ENCODE data around the gene NFYC. TPM values are rescaled to one million over a fixed set of nuclear protein-coding genes. Genes with fewer than 3 reads are reported as not detected.

Gene NFYC
- total RNA-seq, 6 experiments from 2014 or later = 31.0 to 48.1 (median 43.8) TPM

DNA sequence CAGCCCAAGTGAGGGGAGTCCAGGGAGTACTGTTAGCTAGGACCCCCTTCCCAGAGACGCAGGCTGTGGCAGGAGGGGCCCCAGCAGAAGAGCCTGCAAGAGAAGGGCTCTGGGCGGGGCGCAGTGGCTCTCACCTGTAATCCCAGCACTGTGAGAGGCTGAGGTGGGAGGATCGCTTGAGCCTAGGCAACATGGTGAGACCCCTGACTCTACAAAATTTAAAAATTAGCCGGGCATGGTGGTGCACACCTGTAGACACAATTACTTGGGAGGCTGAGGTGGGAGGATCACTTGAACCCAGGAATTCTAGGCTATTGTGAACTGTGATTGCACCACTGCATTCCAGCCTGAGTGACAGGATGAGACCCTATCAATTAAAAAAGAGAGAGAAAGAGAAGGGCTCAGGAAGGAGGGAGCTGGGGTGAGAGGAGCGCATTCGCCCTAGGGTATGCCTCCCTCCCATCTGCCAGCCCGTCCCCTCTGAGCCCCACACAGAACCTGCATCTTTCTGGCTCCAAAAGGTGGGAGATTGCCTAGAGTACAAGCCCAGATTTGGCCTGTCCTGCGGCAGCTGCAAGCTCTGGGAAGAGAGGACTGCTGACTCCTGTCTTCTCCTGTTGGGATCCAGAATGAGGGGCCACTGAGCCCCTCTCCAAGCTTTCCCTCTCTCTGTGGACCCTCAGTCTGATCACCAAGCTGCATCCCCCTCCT, 95.6 kb downstream of the NFYC start:
- no peaks in the 10 kb centered on the region for H3K36me3 Mint-ChIP-seq (ENCODE audit: low read depth)
- DNase-seq = no peak
- H3K4me1 Mint-ChIP-seq (ENCODE audit: low read depth) = peaks cover 10% of the 10 kb centered on the region
- H3K27ac Mint-ChIP-seq = no peak overlapping the region
- TF ChIP-seq, protein P1, sequence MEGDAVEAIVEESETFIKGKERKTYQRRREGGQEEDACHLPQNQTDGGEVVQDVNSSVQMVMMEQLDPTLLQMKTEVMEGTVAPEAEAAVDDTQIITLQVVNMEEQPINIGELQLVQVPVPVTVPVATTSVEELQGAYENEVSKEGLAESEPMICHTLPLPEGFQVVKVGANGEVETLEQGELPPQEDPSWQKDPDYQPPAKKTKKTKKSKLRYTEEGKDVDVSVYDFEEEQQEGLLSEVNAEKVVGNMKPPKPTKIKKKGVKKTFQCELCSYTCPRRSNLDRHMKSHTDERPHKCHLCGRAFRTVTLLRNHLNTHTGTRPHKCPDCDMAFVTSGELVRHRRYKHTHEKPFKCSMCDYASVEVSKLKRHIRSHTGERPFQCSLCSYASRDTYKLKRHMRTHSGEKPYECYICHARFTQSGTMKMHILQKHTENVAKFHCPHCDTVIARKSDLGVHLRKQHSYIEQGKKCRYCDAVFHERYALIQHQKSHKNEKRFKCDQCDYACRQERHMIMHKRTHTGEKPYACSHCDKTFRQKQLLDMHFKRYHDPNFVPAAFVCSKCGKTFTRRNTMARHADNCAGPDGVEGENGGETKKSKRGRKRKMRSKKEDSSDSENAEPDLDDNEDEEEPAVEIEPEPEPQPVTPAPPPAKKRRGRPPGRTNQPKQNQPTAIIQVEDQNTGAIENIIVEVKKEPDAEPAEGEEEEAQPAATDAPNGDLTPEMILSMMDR (IDR thresholded peaks at IDR 0.05) = no peak
- H3K4me3 Mint-ChIP-seq = no peak overlapping the region
- H3K9me3 Mint-ChIP-seq = no peaks in the 10 kb centered on the region
- H3K27me3 Mint-ChIP-seq (ENCODE audit: insufficient read depth) = peaks cover 56% of the 10 kb centered on the region

DNA sequence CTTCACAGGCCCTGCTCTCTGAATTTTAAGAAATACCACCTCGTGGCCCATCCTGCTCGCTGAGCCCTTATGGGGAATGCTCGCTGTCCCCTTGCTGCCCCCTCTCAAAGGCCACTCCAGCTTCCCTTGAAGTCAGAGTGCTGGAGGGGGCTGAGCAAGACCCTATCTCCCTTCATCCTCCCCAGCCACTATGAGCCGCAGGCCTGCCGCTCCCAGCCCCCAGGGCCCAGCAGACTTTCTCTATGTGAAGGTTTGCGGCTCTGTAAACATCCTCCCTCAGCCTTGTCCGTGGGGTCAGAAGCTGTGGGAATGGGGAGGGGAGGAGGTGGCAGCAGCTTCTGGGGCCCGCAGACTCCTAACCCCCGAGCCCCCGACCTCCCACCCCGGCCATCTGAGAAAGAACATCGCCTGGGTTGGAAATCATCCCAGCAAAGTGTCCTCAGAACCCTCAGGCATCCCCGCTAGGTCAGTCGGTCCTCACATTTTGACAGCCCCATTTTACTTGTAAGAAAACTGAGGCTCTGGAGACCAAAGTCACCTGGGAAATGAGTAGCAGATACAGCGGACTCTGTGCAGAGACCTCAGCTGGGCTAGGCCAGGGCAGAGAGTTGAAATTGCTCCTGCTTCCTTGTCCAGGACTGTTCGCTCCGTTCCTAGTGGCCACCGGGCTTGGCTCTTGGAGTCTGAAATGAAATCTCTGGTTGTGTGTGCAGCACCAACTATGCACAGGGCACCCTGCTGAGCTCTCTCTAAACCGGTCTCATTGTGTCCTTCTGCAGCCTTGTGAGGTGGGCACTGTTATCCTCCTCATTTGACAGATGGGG, 96.4 kb downstream of the NFYC start:
- Mint-ChIP-seq H3K27me3 (ENCODE audit: insufficient read depth) (peaks cover 57% of the 10 kb centered on the region), H3K27ac (no peak overlapping the region), H3K9me3 (no peaks in the 10 kb centered on the region), H3K4me1 (ENCODE audit: low read depth) (peaks cover 5% of the 10 kb centered on the region), H3K36me3 (ENCODE audit: low read depth) (no peaks in the 10 kb centered on the region), H3K4me3 (no peak overlapping the region)
- no peak for DNase-seq
- TF ChIP-seq, protein P1 (IDR thresholded peaks at IDR 0.05) = no peak

DNA sequence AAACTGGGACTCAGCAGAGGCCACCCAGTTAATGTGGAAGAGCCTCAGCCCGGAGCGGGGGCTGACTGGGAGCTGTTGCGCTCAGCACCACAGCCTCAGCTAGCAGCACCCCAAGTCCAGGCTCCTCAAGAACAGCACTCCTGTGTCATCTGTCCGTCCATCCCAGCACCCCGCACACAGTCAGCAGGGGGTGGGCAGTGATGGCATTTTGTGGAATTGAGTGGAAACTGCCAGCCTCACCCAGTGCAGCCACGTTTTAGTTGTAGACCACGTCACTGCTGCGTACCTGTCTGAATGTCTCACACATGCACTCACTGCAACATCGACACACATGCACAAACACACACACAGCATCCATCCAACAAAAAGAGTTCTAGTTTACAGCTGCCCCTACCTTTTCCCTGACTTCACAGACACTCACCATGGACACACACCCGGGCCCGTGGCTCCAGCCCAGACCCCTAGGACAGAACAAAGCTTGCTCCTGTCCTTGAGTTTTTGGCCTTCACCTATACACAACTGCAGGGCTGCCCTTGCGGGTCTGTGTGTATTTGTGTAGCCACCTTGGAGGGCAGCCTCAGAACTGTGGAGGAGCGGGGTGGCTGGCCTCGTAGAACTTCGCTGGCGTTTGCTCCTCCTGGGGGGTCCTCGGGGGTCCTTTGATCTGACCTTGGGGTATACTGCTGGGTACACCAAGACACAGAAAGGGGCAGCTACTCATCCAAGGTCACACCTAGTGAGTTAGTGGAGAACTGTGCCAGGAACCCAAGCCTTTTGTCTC, 97.2 kb downstream of the NFYC start:
- no peaks in the 10 kb centered on the region for H3K4me1 Mint-ChIP-seq (ENCODE audit: low read depth)
- no peak overlapping the region for H3K27ac Mint-ChIP-seq
- DNase-seq = no peak
- H3K36me3 Mint-ChIP-seq (ENCODE audit: low read depth) = no peaks in the 10 kb centered on the region
- TF ChIP-seq, protein P1 (IDR thresholded peaks at IDR 0.05) = no peak
- no peak overlapping the region for H3K4me3 Mint-ChIP-seq
- H3K27me3 Mint-ChIP-seq (ENCODE audit: insufficient read depth) = peaks cover 61% of the 10 kb centered on the region
- no peaks in the 10 kb centered on the region for H3K9me3 Mint-ChIP-seq

DNA sequence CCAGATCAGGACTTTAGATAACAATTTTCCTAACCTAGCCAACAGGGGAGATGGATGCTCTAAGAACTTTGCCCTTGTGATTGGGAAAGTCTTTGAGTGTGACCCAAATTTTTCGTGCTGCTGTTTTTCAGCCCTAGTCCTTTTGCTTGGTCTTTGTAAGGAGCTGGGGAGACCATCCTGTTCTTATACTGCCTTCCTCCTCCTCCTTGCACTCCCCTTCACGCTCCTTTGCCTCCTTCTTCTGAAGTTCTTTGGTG, 97.8 kb downstream of the NFYC start:
- Mint-ChIP-seq H3K4me3 (no peak overlapping the region), H3K4me1 (ENCODE audit: low read depth) (no peaks in the 10 kb centered on the region), H3K9me3 (no peaks in the 10 kb centered on the region), H3K36me3 (ENCODE audit: low read depth) (no peaks in the 10 kb centered on the region), H3K27me3 (ENCODE audit: insufficient read depth) (peaks cover 66% of the 10 kb centered on the region), H3K27ac (no peak overlapping the region)
- DNase-seq = no peak
- TF ChIP-seq, protein P1 (IDR thresholded peaks at IDR 0.05) = no peak

DNA sequence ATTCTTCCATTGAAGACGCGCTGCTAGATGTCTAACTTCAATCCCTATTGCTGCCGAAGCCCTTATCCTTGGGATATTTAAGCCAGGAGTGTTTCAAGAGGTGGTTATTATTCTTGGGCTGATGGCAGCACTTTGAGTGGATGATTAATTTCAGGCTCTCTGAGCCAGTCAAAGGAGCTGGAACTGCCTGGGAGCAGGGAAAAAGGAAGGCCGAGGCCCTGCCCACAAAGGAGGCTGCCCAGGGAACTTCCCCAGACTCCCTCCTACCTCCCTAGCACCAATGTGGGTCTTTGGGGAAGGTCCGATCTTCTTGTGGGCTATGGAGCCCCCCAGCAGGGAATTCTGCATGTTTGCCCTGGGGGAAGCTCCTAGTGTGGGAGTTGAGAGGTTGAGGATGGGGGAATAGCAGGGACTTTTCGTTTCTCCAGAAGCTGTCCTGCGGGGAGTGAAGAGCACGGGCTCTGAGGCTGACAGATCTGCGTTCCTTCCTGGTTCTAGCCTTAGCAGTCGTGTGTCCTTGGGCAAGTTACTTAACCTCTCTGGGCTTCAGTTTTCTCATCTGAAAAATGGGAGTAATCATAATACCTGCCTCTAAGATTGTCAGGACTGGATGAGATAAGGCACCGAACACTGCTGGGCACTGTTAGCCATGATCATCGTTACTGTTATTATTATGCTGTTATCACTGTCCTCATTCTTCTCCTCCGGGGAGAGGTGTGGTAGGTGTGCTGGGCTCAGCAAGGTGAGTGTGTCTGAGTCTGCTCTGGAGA, 98.3 kb downstream of the NFYC start:
- Mint-ChIP-seq H3K4me1 (ENCODE audit: low read depth) (no peaks in the 10 kb centered on the region), H3K4me3 (no peak overlapping the region), H3K27ac (no peak overlapping the region), H3K36me3 (ENCODE audit: low read depth) (no peaks in the 10 kb centered on the region), H3K27me3 (ENCODE audit: insufficient read depth) (peaks cover 65% of the 10 kb centered on the region), H3K9me3 (no peaks in the 10 kb centered on the region)
- no peak for DNase-seq
- TF ChIP-seq, protein P1 (IDR thresholded peaks at IDR 0.05) = no peak
